ENCODE data around the gene FUT8.

FUT8 gene

DNA sequence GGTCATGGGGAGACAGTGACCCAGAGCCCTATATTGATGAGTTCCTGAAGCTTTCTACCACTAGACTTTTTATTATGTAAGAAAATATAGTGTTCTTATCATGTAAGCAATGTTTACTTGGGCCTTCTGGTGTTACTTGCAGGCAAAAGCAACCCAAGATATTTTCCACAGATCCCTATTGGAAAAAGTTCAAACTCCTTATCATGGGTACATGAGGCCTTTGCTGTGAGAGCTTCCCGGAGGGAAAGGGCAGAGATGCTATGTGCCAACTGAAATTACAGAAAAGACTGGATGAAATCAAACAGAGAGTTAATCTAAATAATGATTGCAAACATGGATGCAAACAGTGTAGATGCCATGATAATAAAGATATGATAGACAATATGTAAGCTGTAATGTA, 361.5 kb downstream of the FUT8 start:
- Histone ChIP-seq H3K27me3 (ENCODE audit: insufficient read depth, low read length, poor library complexity, severe bottlenecking) (no peaks in the 10 kb centered on the region), H3K79me2 (ENCODE audit: insufficient read depth, low read length) (no peaks in the 10 kb centered on the region), H4K20me1 (ENCODE audit: insufficient read depth, low read length, poor library complexity, severe bottlenecking) (no peaks in the 10 kb centered on the region), H3F3A (ENCODE audit: low read depth) (no peaks in the 10 kb centered on the region), H2AFZ (ENCODE audit: low read length) (no peak overlapping the region), H3K4me1 (ENCODE audit: insufficient read depth, low read length, poor library complexity, severe bottlenecking) (no peaks in the 10 kb centered on the region), H3K9ac (ENCODE audit: low read depth, low read length, poor library complexity, severe bottlenecking) (no peak overlapping the region), H3K9me3 (ENCODE audit: insufficient read depth, low read depth, low read length) (no peaks in the 10 kb centered on the region), H3K4me3 (ENCODE audit: low read length, poor library complexity, severe bottlenecking) (no peak overlapping the region), H3K36me3 (ENCODE audit: insufficient read depth, low read length) (no peaks in the 10 kb centered on the region), H3K4me2 (ENCODE audit: low read depth, low read length, poor library complexity, severe bottlenecking) (no peak overlapping the region), H3K9me2 (replicated peaks; ENCODE audit: low read depth, low read length) (no peaks in the 10 kb centered on the region)
- TF ChIP-seq, protein P1, sequence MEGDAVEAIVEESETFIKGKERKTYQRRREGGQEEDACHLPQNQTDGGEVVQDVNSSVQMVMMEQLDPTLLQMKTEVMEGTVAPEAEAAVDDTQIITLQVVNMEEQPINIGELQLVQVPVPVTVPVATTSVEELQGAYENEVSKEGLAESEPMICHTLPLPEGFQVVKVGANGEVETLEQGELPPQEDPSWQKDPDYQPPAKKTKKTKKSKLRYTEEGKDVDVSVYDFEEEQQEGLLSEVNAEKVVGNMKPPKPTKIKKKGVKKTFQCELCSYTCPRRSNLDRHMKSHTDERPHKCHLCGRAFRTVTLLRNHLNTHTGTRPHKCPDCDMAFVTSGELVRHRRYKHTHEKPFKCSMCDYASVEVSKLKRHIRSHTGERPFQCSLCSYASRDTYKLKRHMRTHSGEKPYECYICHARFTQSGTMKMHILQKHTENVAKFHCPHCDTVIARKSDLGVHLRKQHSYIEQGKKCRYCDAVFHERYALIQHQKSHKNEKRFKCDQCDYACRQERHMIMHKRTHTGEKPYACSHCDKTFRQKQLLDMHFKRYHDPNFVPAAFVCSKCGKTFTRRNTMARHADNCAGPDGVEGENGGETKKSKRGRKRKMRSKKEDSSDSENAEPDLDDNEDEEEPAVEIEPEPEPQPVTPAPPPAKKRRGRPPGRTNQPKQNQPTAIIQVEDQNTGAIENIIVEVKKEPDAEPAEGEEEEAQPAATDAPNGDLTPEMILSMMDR (conservative IDR thresholded peaks at IDR 0.05; ENCODE audit: low read length): no peak
- no peak for TF ChIP-seq EZH2phosphoT487 (IDR thresholded peaks at IDR 0.05; ENCODE audit: borderline replicate concordance)

DNA sequence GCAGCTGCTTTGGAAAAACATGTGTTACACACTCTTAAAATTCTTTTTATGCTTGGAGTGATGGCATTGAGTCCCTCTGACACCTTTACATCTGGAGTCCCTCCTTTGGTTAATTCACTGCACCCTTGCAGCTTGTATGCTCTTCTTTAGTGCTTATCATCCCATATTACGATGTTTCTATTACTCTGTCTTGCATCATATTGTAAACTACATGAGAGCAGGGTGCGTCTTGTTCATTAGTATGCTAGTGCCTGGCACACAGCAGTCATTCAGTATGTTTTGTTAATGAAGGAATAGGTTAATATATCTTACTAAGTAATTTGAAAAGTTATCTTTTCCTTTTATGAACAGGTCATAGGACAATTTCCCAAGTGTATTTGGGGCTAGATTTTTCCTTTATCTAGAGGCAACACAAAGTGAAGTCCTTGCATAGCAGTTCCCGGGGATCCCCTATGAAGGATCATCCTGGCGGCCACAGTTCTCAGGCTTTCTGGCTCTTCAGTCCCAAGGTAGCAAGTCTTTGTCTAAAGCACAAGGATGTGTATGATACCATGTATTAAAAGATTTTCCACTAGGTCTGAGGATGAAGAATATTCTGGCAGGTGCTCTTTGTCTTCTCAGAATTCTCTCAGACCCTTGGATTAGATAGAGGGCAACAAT, 363.8 kb downstream of the FUT8 start:
- Histone ChIP-seq H3K4me1 (ENCODE audit: insufficient read depth, low read length, poor library complexity, severe bottlenecking) (no peaks in the 10 kb centered on the region), H3K36me3 (ENCODE audit: insufficient read depth, low read length) (no peaks in the 10 kb centered on the region), H3K9me3 (ENCODE audit: insufficient read depth, low read depth, low read length) (no peaks in the 10 kb centered on the region), H3K27me3 (ENCODE audit: insufficient read depth, low read length, poor library complexity, severe bottlenecking) (no peaks in the 10 kb centered on the region), H3K9ac (ENCODE audit: low read depth, low read length, poor library complexity, severe bottlenecking) (no peak overlapping the region), H3K9me2 (replicated peaks; ENCODE audit: low read depth, low read length) (no peaks in the 10 kb centered on the region), H3K4me3 (ENCODE audit: low read length, poor library complexity, severe bottlenecking) (no peak overlapping the region), H4K20me1 (ENCODE audit: insufficient read depth, low read length, poor library complexity, severe bottlenecking) (no peaks in the 10 kb centered on the region), H3K79me2 (ENCODE audit: insufficient read depth, low read length) (no peaks in the 10 kb centered on the region), H3K4me2 (ENCODE audit: low read depth, low read length, poor library complexity, severe bottlenecking) (no peak overlapping the region), H2AFZ (ENCODE audit: low read length) (no peak overlapping the region), H3F3A (ENCODE audit: low read depth) (no peaks in the 10 kb centered on the region)
- TF ChIP-seq, protein P1 (conservative IDR thresholded peaks at IDR 0.05; ENCODE audit: low read length): no peak
- no peak for TF ChIP-seq EZH2phosphoT487 (IDR thresholded peaks at IDR 0.05; ENCODE audit: borderline replicate concordance)

GRCh38 chr14:65780566-65780965, 368.0 kb downstream of the FUT8 start:
- H3K9me3 ChIP-seq (ENCODE audit: insufficient read depth, low read depth, low read length): no peaks in the 10 kb centered on the region
- no peaks in the 10 kb centered on the region for H3K27me3 ChIP-seq (ENCODE audit: insufficient read depth, low read length, poor library complexity, severe bottlenecking)
- no peak overlapping the region for H2AFZ ChIP-seq (ENCODE audit: low read length)
- no peak overlapping the region for H3K9ac ChIP-seq (ENCODE audit: low read depth, low read length, poor library complexity, severe bottlenecking)
- no peaks in the 10 kb centered on the region for H3K9me2 ChIP-seq (replicated peaks; ENCODE audit: low read depth, low read length)
- H3F3A ChIP-seq (ENCODE audit: low read depth): no peaks in the 10 kb centered on the region
- no peaks in the 10 kb centered on the region for H3K36me3 ChIP-seq (ENCODE audit: insufficient read depth, low read length)
- no peaks in the 10 kb centered on the region for H3K4me1 ChIP-seq (ENCODE audit: insufficient read depth, low read length, poor library complexity, severe bottlenecking)
- H3K79me2 ChIP-seq (ENCODE audit: insufficient read depth, low read length): no peaks in the 10 kb centered on the region
- H4K20me1 ChIP-seq (ENCODE audit: insufficient read depth, low read length, poor library complexity, severe bottlenecking): no peaks in the 10 kb centered on the region
- H3K4me2 ChIP-seq (ENCODE audit: low read depth, low read length, poor library complexity, severe bottlenecking): no peak overlapping the region
- no peak overlapping the region for H3K4me3 ChIP-seq (ENCODE audit: low read length, poor library complexity, severe bottlenecking)
- TF ChIP-seq EZH2phosphoT487 (IDR thresholded peaks at IDR 0.05; ENCODE audit: borderline replicate concordance): no peak
- TF ChIP-seq, protein P1 (conservative IDR thresholded peaks at IDR 0.05; ENCODE audit: low read length): no peak

Data from Loucy (cell line).